BJ (cell line): Measurements from ENCODE around the gene TGDS. TPM values are rescaled to one million over a fixed set of nuclear protein-coding genes. Genes with fewer than 3 reads are reported as not detected.
A peak's percentile ranks its signal among the peaks of the same experiment; 100 is the strongest.

Experiments
- CTCF ChIA-PET: fragments of 350-600 bp; formaldehyde crosslinking; extraction: SDS; loops from one replicate; lab custom pipeline; 2021; ENCODE audit warnings: antibody characterized with exemption, inconsistent platforms; lab: Yijun Ruan, JAX
- POLR2A ChIA-PET: fragments of 300-600 bp; sonication (Branson Sonifier 250); formaldehyde crosslinking; extraction: SDS; loops from one replicate; lab custom pipeline; 2021; ENCODE audit warnings: antibody characterized with exemption; lab: Charles Lee
- DNase-seq: peaks from one replicate; pipeline ENCODE4 v3.0.0-alpha.2; 2011; ENCODE audit warnings: low read depth
- H3K27me3 ChIP-seq: 2 replicates; pipeline ENCODE4 v1.6.0; 2011; ENCODE audit warnings: low read length; ENCODE audit not compliant: control insufficient read depth, insufficient read depth
- H3K36me3 ChIP-seq: 2 replicates; pipeline ENCODE4 v1.5.1; 2011; ENCODE audit warnings: low read length; ENCODE audit not compliant: control insufficient read depth, insufficient read depth
- H3K4me3 ChIP-seq: 2 replicates; pipeline ENCODE4 v1.5.1; 2011; ENCODE audit warnings: low read depth, mild to moderate bottlenecking, control low read depth, low read length
- CTCF ChIP-seq: IDR thresholded peaks from 2 replicates; pipeline ENCODE4 v1.5.1; 2011; ENCODE audit warnings: low read depth, mild to moderate bottlenecking, control low read depth, inconsistent platforms, low read length, moderate library complexity; ENCODE audit not compliant: insufficient read depth
- polyA plus RNA-seq: library from polyadenylated mRNA; depleted of rRNA; stranded (reverse); fragments of >200 nt; gene quantifications from 2 replicates; pipeline ENCODE4 v1.2.3, GENCODE V29; 2011

TGDS gene
- polyA plus RNA-seq, 1 experiment: 5.9 TPM

GRCh38 chr13:94553766-94554165 is 42.2 kb downstream of the TGDS start:
- no peak for TF ChIP-seq CTCF
- POLR2A ChIA-PET: no interaction called here
- Histone ChIP-seq H3K36me3 (no peaks in the 10 kb centered on the region), H3K4me3 (no peak overlapping the region), H3K27me3 (no peaks in the 10 kb centered on the region)
- CTCF ChIA-PET: no interaction called here
- DNase-seq: no peak

- no peaks in the 10 kb centered on the region for H3K27me3 ChIP-seq
- CTCF ChIA-PET: interaction anchor here (0.7 kb wide), 1 partner anchor 9 kb away, joined by 3 read pairs; no protein-coding TSS in a partner anchor
- POLR2A ChIA-PET: no interaction called here
- no peak for TF ChIP-seq CTCF
- no peak for DNase-seq
- no peaks in the 10 kb centered on the region for H3K36me3 ChIP-seq
- no peak overlapping the region for H3K4me3 ChIP-seq
Observed at GRCh38 chr13:94552095-94552494, 43.9 kb downstream of the TGDS start.

- H3K27me3 ChIP-seq: no peaks in the 10 kb centered on the region
- ChIA-PET CTCF (interaction anchor here (0.6 to 1.1 kb wide), 4 partner anchors 10 to 115 kb away, joined by 3 to 4 read pairs (median 3); no protein-coding TSS in a partner anchor), POLR2A (interaction anchor here (0.6 kb wide), 1 partner anchor 46 kb away, joined by 3 read pairs; no protein-coding TSS in a partner anchor)
- H3K4me3 ChIP-seq: peak overlapping the region; percentile 72
- no peak for DNase-seq
- no peaks in the 10 kb centered on the region for H3K36me3 ChIP-seq
- no peak for TF ChIP-seq CTCF
Observed at GRCh38 chr13:94550062-94550738, 45.8 kb downstream of the TGDS start.

- Histone ChIP-seq H3K4me3 (peak overlapping the region; percentile 72), H3K36me3 (no peaks in the 10 kb centered on the region), H3K27me3 (no peaks in the 10 kb centered on the region)
- TF ChIP-seq CTCF: no peak
- peak; percentile 89 for DNase-seq
- ChIA-PET POLR2A (interaction anchor here (0.6 kb wide), 1 partner anchor 47 kb away, joined by 3 read pairs; no protein-coding TSS in a partner anchor), CTCF (interaction anchor here (0.6 to 1.1 kb wide), 6 partner anchors 11 to 115 kb away, joined by 3 to 4 read pairs (median 3); partner anchors contain the start of gene TGDS)
Observed at GRCh38 chr13:94549232-94550061, 46.5 kb downstream of the TGDS start.

- ChIA-PET CTCF (interaction anchor here (0.7 to 1.0 kb wide), 3 partner anchors 17 to 56 kb away, joined by 3 to 4 read pairs (median 4); partner anchors contain the start of gene TGDS), POLR2A (no interaction called here)
- peak; percentile 26; the same call in 1 of the 2 replicates for TF ChIP-seq CTCF
- no peak for DNase-seq
- Histone ChIP-seq H3K27me3 (no peaks in the 10 kb centered on the region), H3K4me3 (peak overlapping the region; percentile 72), H3K36me3 (no peaks in the 10 kb centered on the region)
Observed at GRCh38 chr13:94548821-94549231, 47.1 kb downstream of the TGDS start.
